NCI-H1930 (cell line): ENCODE measurements around the gene LBX2.

Source experiments
- DNase-seq, 2 experiments: peaks; one replicate each; lab custom pipeline; 2025; lab: John Stamatoyannopoulos, UW

The LBX2 gene

DNA sequence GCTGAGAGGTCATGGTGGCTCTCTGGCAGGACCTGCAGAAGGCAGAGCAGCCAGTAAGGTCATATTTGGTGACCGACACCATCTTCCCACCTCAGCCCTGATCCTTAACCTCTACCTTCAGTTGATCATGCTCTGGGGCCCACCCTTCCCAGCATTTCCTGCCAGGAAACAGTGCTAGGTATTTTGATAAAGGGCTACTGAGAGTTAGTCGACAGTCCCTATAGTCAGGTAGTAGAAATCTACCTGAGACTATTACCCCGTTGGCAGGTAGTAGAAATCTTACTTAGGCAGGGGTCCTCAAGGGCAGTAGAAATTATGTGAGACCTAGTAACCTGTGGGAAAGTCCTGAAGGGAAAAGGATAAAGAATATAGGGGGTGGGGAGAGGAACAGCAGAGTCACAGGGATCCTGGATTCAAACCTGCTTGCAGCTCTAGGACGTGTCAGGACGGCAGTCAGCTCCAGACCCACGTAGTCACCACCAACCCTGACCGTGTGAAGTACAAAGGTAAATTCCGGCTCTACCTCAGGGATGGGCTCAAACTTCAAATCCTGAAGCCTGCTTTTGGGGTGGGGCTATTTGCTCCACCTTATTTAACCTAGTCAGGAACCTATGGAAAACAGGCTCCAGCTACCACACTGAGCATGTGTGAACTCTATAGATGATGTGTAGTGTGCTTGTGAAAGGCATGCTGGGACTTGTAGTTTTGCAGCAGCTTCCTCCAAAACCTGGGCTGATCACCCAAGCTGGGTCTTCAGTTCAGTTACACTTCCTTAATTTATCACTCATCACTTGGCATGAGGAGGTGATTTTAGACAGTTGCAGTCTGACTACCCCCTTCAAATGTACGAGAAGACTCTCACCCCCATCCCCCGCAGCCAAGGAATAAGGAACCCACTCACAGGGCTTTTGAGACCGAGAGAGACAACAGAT is 26.6 kb upstream of the LBX2 start, which contains the start of gene DQX1:
TSS of gene DQX1 (minus strand) at position 515 of the 932 bp plus-strand sequence. CDS start at position 13, 502 bp downstream.
- DNase-seq, result no peak

DNA sequence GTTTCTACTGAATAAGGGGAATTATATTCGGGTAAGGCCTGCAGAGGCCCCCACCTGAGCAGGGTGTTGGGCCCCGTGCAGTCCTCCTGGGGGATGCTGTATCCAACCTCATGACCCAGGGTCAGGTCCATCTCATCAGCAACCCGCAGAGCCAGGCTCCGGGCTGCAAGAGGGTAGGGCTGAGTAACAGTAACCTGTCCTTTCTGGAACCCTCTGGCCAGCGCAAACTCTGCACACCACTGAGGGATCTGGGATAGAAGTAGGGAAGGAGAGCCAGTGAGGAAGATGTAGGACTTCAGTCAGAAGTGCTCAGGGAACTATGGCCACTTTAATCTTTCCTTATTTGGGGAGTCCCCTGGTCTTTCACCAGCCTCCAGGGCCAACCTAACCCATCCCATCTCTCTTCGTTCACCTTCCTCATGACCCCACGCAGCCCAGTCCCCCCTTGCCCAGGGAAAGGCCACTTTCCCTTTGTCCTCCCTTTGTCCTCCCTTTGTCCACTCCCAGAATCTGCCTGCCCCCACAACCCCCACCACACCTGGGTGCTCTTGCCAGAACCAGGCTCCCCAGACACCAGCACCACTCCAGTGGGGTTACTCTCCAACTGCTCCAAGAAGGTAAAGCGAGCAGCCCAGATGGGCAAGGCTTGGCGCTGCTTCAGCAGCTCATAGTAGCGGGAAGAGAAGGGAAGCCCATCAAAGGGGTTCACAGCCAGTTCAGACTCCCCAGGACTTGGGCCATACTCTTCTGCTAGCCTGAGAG is 25.7 kb upstream of the LBX2 start:
- DNase-seq, result no peak

DNA sequence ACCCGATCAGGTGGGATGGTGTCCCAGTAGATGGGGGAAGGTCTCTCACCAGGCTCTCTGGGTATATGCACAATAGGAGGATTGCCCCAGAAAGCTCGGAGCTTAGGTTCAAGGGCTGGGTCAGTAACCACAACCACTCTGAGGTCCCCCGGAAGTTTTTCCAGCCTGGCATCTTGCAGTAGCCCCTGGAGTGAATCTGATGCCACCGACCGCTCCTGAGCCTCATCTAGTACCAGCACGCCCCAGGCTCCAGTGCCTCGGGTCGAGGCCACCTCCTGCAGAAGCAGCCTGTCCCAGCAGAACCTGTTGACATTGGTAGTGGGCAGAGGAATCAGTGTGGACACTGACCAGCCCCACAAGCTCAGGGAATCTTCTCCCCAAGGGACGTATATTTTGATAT is 24.6 kb upstream of the LBX2 start:
- DNase-seq, result no peak

DNA sequence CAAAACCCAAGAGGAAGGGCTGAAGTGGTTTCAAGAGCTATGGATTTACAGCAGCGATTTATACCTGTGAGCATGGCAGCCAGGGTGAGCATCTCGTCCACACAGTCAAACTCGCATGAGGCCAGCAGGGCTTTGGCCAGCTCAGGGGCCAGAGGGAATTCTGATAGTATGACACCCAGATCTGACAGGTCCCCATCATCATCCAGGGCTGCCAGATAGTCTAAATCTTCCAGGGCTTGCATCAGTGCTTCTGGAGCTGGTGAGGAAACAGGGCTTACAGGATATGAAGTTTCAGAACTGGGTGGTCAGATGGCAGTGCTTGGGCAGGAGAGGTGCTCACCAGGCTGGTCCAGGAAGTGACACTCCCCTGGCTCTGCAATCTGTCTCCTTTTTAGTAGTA is 23.1 kb upstream of the LBX2 start:
- DNase-seq, result no peak

DNA sequence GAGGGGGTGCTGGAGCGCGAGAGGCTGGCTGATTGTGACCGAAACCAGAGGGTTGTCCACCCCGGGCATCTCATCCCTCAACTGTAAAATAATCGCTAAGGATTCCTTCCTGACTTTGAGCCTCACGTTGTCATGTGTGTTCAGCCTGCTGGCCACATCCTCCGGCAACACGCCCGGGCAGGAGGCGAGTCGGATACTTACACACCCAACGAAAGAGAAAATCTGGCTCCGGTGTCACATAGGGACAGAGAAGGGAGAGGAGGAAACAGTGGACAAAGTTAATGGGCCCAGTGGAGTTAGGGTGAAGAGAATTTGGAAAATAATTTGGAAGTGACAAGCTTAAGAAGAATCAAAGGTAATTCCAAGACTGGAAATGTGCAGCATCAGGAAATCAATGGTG is 17.2 kb upstream of the LBX2 start:
- no peak for DNase-seq

DNA sequence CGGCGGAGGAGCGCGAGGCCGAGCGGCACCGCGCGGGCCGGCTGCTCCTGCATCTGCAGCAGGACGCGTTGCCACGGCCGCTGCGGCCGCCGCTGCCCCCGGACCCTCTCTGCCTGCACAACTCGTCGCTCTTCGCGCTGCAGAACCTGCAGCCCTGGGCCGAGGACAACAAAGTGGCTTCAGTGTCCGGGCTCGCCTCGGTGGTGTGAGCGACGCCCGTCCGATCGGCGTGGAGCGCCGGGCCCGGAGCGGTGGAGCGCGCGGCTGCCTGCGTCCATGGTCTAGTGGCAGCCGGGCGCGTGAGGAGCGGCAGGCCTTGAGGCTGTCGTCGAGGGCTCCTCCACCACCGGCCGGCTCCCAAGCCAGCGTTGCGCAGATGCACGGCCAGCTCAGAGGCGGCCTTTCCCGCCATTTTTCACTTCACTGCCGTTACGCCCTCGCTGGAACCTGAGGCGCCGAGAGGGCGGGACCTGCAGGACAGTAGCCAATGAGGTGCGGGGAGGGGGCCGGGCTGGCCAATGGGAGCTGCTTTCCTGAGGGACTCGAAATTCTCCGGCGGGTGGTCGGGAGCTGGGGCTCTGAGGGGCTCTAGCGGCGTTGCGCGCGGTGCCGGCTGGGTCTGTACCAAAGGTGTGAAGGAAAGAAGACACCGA is 16.7 kb upstream of the LBX2 start:
- DNase-seq, result no peak

DNA sequence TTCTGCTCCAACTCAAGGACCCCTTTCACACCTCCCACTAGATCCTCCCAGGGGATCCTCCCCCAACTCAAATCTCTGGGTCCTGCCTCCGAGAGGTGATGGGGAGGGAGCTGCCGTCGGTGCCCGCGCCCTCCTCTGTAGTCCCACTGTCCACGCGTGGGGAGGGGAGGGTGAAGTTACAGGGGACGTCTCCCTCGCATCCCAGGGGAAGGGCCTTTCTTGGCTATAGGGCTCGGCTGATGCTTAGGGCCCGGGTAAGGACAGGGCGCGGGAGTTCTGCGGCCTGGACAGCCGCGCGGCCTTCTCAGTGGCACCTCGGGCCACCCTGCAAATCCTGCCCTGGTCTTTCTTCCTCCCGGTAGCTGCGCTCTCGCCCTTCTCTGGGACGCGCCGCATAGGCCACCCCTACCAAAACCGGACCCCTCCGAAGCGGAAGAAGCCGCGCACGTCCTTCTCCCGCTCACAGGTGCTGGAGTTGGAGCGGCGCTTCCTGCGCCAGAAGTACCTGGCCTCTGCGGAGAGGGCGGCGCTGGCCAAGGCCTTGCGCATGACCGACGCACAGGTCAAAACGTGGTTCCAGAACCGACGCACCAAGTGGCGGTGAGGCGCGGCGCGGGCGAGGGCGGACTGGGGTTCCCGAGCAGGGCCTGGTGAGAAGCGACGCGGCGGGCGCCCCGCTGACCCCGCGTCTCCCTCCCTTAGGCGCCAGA is 16.0 kb upstream of the LBX2 start:
- DNase-seq, result no peak

DNA sequence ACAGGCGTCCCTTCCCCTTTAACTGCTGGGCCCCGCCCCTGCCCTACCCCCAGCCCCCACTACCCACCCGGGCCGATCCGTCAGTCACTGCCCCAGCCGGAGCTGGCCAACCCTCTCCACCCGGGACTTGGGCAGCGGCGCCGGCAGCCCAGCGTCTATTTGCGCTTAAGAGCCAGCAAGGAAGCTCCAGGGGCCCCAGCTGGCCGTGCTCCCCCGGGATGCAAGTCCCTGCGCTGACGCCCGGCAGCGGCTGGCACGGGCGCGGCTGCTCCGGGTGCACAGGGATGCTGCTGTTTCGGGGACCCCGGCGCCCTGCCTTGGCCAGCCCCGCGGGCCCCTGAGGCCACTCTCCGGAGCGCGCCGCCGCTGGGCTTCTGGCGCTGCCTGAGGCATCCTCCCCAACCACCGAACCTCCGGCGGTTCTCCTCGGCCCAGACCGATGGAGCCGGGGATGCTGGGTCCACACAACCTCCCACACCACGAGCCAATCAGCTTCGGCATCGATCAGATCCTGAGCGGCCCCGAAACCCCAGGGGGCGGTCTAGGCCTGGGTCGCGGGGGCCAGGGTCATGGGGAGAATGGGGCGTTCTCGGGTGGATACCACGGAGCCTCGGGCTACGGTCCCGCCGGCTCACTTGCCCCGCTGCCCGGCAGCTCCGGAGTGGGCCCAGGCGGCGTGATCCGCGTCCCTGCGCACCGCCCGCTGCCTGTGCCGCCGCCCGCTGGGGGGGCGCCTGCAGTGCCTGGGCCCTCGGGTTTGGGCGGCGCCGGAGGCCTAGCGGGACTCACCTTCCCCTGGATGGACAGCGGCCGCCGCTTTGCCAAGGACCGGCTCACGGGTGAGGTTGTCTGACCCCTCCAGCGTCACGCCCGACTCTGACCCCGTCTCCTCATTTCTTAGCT is 15.2 kb upstream of the LBX2 start, which contains the start of gene TLX2:
TSS of gene TLX2 (plus strand) at position 83 of the 903 bp plus-strand sequence. CDS start at position 440, 357 bp downstream.
- peak in 1 of 2 experiments; percentile 18 for DNase-seq

DNA sequence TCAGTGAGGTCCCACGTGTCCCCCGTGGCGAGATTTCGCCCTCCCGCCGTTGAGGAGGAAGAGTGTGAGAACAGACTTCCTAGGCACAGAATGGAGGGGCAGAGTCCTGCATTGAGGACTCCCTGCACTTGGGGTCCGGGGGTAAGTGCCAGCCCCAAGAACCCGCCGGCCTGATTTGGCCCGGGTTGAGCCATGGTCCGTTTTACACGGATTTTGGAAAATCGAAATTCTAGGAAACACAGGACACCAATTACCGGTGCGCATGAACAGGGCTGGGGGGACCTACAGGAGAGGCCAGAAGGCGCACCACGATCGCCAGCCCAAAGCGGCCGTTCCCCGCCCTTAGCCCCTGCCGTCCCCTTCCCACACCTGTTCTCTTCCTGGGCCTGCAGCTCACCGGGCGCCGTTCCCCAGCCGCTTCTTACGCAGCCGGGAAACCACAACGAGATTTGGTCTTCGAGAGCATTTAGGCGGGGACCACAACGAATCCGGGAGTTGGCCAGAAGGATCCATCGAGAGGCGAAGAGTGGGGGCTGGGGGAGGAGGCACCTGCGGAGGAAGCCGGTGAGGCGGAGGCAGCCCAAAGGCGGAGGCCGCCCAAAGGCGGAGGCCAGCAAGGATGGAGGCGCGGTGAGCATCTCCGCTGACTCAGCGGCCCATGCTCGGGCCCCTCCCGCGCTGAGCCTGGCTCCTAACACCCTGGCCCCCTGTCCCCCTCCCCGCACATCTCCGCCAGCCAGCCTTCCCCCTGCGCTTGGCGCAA is 14.4 kb upstream of the LBX2 start:
- no peak for DNase-seq

DNA sequence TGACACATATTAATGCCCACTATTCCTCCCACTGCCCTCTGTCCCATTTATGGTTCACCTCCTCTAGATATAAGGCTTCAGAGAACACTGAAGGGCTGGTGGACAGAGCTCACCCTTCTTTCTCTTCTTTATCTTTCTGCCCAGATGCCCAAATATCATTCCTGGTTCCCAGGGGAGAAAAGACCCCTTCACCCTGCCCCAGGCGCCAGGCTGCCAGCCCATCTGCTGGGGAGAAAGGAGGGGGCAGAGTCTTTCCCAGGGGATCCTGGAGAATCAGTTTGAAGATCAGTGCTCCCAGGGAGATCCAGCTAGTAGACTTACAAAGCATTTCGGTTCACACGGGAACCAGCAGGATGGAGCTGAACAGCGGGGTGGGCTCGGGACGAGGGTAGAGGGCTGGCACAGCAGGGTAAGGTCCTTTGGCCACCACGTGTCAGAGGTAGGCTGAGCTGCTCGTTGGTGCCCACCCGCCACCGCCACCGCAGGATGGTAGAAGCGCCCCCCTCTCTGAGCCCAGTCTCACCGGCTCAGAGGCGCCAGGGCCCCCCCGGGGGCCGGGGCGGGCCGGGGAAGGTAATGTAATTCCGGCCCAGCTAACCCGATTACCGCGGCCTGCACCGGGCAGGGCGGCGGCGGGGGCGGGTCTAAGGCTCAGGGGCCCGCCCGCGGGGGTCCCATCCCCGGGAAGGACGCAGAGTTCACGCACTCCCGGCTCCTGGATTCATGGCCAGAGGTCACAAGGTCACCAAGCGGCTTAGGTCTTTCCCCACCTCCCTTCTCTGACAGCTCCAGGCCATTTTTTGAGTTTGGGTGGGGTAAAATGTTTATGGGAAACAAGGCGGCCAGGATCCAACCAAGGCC is 13.6 kb upstream of the LBX2 start:
- no peak for DNase-seq

DNA sequence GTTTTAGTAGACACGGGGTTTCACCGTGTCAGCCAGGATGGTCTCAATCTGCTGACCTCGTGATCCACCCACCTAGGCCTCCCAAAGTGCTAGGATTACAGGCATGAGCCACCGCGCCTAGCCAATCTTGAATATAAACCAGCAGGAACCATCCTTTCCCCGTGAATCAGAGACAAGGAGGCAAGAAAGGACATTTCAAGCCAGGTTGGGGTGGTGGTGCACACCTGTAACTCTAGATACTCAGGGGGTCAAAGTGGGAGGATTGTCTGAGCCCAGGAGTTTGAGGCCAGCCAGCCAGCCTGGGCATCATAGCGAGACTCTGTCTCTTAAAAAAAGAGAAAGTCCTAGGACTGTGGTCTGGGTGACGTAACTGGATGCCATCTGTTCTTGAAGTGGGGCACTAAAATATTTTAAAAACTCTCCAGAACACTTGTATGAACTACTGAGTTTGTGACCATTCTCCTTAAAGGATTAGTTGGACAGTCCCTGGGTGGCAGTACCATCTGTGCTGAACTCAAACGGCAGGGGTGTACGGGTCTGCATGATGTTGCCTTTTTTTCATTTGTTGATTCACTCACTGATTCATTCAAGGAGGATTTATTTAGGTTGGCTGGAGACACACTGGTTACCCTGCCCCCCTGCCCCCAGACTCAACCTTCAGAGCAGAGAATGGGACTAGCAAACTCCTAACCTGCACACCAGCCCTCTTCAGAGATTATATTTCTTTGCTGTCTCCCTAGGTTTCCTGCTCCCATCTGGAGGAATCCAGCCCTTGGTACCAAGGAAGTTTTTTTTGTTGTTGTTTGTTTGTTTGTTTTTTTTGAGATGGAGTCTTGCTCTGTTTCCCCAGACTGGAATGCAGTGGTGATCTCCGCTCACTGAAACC is 11.9 kb upstream of the LBX2 start:
- DNase-seq, result no peak

DNA sequence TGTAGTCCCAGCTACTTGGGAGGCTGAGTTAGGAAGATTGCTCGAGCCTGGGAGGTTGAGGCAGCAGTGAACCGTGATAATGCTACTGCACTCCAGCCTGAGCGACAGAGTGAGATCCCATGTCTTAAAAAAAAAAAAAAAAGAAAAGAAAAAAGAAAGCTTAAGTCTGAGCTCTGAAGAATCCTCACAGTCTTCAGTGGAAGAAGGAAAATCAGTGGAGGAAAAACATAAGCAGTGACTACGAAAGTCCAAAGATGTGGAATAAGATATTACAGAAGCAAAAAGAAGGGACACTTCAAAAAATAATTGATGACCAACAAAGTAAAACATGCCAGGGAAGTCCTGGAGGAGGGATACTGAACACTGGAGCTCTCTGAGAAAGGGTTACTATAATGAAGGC is 10.9 kb upstream of the LBX2 start:
- DNase-seq, result no peak

DNA sequence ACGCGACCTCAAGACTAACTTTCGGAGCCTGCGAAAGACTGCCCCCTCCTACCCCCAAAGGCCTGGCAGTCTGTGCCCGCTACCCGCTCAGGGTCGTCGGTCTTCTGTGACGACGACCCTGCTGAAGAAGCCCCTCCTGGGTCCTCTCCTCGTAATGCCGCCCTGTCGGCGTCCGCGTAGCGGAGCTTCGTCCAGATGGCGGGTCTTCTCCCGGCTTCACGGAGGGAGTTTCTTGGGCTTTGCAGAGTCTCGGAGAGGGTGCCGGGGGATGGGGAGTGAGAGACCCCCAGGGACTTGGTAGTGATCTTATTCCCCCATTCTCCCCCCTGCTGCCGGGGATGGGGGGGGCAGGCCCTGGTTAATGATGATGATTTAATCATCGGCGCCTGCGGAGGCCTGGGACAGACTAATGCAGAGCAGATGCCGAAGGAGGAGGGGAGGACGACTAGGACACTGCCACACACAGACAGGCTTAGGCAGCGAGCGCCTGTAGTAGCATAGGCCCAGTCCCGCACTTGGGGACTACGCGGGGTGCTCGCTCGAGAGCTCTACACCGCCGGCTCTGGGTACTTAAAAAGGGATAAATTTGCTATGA is 8.6 kb upstream of the LBX2 start:
- peak; percentile 32 to 66 for DNase-seq

DNA sequence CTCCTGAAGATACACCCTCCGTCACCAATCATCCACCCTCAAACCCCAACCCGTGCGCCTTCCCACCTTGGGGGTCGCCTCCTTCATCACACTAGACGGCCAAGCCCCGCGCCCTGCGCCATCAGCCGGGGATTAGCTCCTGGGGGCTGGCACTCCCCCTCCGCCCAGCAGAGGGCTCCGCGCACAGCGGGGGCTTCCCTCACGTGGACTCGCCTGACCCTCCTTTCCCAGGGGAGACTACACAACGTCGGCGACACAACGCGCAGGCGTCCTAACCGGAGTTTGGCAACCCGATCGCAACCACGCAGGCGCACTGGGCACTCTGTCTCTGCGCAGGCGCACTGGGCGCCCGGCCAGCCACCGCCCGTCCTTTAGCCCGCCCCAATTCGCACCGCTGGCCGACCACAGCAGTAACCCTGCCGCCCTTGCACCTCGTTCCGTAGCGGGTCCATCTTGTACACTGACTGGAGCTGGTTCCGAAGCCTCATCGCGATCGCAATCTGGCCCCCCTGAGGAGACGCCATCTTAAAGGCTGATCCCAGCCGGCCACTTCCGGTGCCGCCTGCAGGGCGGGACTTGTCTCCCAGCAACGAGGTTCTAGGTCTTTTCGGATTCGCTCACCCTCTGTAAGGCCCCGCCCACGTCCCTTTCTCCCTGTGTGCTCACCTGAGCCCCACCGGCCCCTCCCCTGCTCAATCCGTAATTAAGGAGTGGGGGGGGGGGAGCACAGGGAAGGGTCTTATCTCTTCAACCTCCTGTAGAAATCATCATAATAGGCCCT is 7.9 kb upstream of the LBX2 start, which contains the start of gene PCGF1:
TSS of gene PCGF1 (minus strand) at position 551 of the 781 bp plus-strand sequence. CDS start at position 524, 27 bp downstream.
- peak; percentile 98 to 99 for DNase-seq

DNA sequence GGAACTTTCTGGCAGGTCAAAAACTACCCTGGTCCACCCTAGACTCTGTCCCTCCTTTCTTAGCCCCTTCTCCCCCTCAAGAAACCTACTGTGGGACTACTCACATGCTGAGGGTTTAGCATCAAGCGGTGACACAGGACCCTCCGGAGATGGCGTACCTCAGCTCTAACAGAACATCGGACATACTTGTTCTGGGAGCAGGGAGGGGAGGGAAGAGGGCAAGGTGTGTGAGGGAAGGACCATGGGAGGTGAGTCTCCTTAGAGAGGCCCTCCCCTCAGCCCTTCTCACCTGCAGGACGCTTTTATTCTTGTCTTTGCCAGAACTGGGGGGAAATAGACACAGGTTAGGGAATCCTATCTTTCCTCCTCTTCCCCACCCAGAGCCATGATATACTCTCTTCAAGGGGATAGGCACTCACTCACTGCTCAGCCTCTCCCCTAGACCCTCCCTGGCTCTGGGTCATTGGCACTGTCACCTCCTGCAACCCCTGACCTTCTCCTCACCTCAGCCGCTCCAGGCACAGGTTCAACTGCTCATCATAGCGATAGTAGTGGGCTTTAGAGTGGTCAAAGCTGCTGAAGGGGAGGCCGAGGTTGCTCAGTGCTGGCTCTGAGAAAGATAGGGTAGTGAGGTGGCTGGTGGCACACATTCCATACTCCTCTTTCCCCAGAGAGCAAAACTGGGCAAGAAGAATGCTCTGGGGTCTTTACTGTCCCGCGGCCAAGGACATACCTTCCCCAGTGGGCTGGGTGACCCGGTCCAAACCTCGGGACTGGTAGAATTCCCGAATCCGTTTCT is 6.2 kb upstream of the LBX2 start:
- no peak for DNase-seq

DNA sequence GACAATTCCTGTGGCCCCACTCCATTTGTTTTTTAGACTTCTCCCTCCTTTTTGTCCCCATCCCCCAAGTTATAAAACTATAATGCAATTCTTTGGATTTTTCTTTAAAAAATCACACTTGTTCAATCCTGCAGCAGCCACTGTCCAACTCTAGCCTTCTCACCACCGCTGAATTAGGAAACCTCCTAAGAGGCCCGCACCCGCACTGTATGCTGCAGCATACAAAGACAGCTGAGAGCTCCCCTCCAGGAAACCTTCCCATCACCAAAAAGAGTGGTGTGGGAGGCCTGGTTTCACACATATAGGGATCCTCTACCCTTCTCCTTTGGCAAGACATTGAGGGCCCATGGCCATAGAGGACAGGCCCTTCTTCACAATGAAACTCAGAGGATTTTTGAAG is 5.2 kb upstream of the LBX2 start:
- no peak for DNase-seq
